ENCODE data around the gene SORCS3.

DNA sequence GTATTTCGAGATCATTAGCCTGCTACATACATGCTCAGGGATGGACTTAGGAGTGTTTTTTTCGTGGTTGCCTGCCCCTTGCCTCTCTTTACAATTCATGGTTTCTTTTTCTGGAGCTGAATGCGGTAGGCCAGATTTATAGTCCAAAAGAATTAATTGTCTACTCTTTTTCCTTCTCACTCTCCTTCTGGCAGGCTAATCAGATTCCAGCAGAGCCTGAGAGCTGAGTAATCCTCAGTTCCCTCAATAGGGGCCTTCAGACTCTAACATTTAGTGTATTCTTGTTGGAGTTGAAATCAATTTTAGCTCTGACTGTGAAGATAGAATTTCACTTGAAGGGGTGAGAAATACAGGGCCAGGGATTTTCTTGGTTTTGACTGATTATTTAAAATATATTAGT lies 16.4 kb downstream of the SORCS3 start:
- TF ChIP-seq, protein P1, sequence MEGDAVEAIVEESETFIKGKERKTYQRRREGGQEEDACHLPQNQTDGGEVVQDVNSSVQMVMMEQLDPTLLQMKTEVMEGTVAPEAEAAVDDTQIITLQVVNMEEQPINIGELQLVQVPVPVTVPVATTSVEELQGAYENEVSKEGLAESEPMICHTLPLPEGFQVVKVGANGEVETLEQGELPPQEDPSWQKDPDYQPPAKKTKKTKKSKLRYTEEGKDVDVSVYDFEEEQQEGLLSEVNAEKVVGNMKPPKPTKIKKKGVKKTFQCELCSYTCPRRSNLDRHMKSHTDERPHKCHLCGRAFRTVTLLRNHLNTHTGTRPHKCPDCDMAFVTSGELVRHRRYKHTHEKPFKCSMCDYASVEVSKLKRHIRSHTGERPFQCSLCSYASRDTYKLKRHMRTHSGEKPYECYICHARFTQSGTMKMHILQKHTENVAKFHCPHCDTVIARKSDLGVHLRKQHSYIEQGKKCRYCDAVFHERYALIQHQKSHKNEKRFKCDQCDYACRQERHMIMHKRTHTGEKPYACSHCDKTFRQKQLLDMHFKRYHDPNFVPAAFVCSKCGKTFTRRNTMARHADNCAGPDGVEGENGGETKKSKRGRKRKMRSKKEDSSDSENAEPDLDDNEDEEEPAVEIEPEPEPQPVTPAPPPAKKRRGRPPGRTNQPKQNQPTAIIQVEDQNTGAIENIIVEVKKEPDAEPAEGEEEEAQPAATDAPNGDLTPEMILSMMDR (conservative IDR thresholded peaks at IDR 0.05), result no peak
- no peak for TF ChIP-seq EZH2 (IDR thresholded peaks at IDR 0.05; ENCODE audit: low read depth)
